H1 (cell line): Measurements from ENCODE around the gene SHISA8. TPM values are rescaled to one million over a fixed set of nuclear protein-coding genes. Genes with fewer than 3 reads are reported as not detected.

Experiments
- CTCF ChIA-PET: fragments of 300-600 bp; sonication (Branson Sonifier 250); formaldehyde crosslinking; loops from one replicate; lab custom pipeline; 2021; ENCODE audit not compliant: partially characterized antibody; lab: Charles Lee
- POLR2A ChIA-PET: fragments of 300-600 bp; sonication (Branson Sonifier 250); formaldehyde crosslinking; loops from one replicate; lab custom pipeline; 2021; ENCODE audit warnings: inconsistent platforms; ENCODE audit not compliant: partially characterized antibody; lab: Charles Lee
- DNase-seq, 2 experiments: peaks; one replicate each; pipeline versions ENCODE4 v3.0.0 to v3.0.0-alpha.2; 2010 to 2022; ENCODE audit warnings: low spot score in 2 of 2, low read depth in 1 of 2, mixed read lengths in 1 of 2
- FAIRE-seq: peaks from 2 replicates; lab custom pipeline; 2011; peaks lifted over from hg19 to GRCh38; lab: Jason Lieb, UNC
- H2AFZ ChIP-seq: 2 replicates; pipeline ENCODE4 v1.8.1; 2012; ENCODE audit warnings: low read length, inconsistent platforms
- H2AK5ac ChIP-seq: 2 replicates; pipeline ENCODE4 v1.6.1; 2013; ENCODE audit warnings: low read depth, low read length
- H2BK120ac ChIP-seq: replicated peaks from 2 replicates; pipeline ENCODE3; 2013; ENCODE audit warnings: low read depth, low read length, inconsistent platforms
- H2BK12ac ChIP-seq: 2 replicates; pipeline ENCODE4 v1.6.1; 2013; ENCODE audit warnings: low read depth, low read length
- H2BK15ac ChIP-seq: 2 replicates; pipeline ENCODE4 v1.6.1; 2013; ENCODE audit warnings: low read length
- H2BK20ac ChIP-seq: 2 replicates; pipeline ENCODE4 v1.6.1; 2013; ENCODE audit warnings: low read length
- H2BK5ac ChIP-seq: 2 replicates; pipeline ENCODE4 v1.6.1; 2013; ENCODE audit warnings: low read depth, low read length
- H3K14ac ChIP-seq: 2 replicates; pipeline ENCODE4 v1.6.1; 2013; ENCODE audit warnings: inconsistent platforms; ENCODE audit not compliant: insufficient read length
- H3K18ac ChIP-seq: 2 replicates; pipeline ENCODE4 v1.6.1; 2013; ENCODE audit warnings: low read length; ENCODE audit errors: extremely low read depth
- H3K23ac ChIP-seq: 2 replicates; pipeline ENCODE4 v1.6.1; 2013; ENCODE audit warnings: inconsistent platforms; ENCODE audit not compliant: insufficient read length
- H3K23me2 ChIP-seq: 2 replicates; pipeline ENCODE4 v1.6.1; 2013; ENCODE audit warnings: low read depth, low read length
- H3K27ac ChIP-seq: 2 replicates; pipeline ENCODE4 v1.6.1; 2011; ENCODE audit warnings: low read depth, low read length, inconsistent platforms
- H3K27me3 ChIP-seq, 4 experiments: replicated peaks in 1 of 4; 1 replicate in 1 of 4; 2 replicates in 3 of 4; pipeline versions ENCODE4 v1.6.1 to v1.8.1; 2011 to 2013; ENCODE audit warnings: low read length in 3 of 4, mild to moderate bottlenecking in 3 of 4, inconsistent platforms in 2 of 4, mixed read lengths in 2 of 4, moderate library complexity in 1 of 4; ENCODE audit not compliant: control insufficient read depth in 3 of 4, insufficient read depth in 3 of 4; ENCODE audit errors: extremely low read depth in 1 of 4
- H3K36me3 ChIP-seq, 4 experiments: 2 replicates each; pipeline versions ENCODE4 v1.6.1 to v1.8.1; 2011 to 2013; ENCODE audit warnings: mild to moderate bottlenecking in 4 of 4, low read length in 3 of 4, moderate library complexity in 2 of 4, control low read depth in 1 of 4, inconsistent platforms in 1 of 4; ENCODE audit not compliant: insufficient read depth in 4 of 4, control insufficient read depth in 2 of 4
- H3K4ac ChIP-seq: replicated peaks from 2 replicates; pipeline ENCODE3; 2013; ENCODE audit warnings: low read length, low read depth, mixed read lengths, inconsistent platforms; ENCODE audit not compliant: insufficient read length
- H3K4me1 ChIP-seq, 4 experiments: replicated peaks in 1 of 4; 1 replicate in 1 of 4; 2 replicates in 3 of 4; pipeline versions ENCODE4 v1.6.1 to v1.8.1; 2011 to 2013; ENCODE audit warnings: low read length in 3 of 4, inconsistent platforms in 2 of 4, mixed read lengths in 1 of 4; ENCODE audit not compliant: insufficient read depth in 4 of 4, control insufficient read depth in 3 of 4
- H3K4me2 ChIP-seq, 2 experiments: 2 replicates each; pipeline versions ENCODE4 v1.6.1 to v1.8.1; 2011 to 2013; ENCODE audit warnings: low read depth in 2 of 2, low read length in 2 of 2, control low read depth in 1 of 2, inconsistent platforms in 1 of 2, mild to moderate bottlenecking in 1 of 2; ENCODE audit not compliant: insufficient read depth in 1 of 2
- H3K4me3 ChIP-seq, 4 experiments: fragments of 200-600, 300-600 bp in 1 of 4; sonication (generic), shearing (Covaris generic), sonication (Bioruptor Twin) in 1 of 4; 2 replicates each; pipeline versions ENCODE4 v1.5.1 to v1.8.1; 2011 to 2016; ENCODE audit warnings: low read length in 4 of 4, low read depth in 3 of 4, control low read depth in 2 of 4, inconsistent platforms in 2 of 4, mild to moderate bottlenecking in 2 of 4, mixed read lengths in 1 of 4, moderate library complexity in 1 of 4; ENCODE audit not compliant: insufficient read depth in 2 of 4; ENCODE audit errors: extremely low read depth in 1 of 4
- H3K56ac ChIP-seq: replicated peaks from 2 replicates; pipeline ENCODE3; 2013; ENCODE audit warnings: low read depth, mild to moderate bottlenecking, mixed read lengths, low read length, inconsistent platforms; ENCODE audit not compliant: insufficient read length
- H3K79me1 ChIP-seq: 2 replicates; pipeline ENCODE4 v1.6.1; 2013; ENCODE audit warnings: low read depth, low read length, control low read depth
- H3K79me2 ChIP-seq, 2 experiments: 2 replicates each; pipeline versions ENCODE4 v1.6.1 to v1.8.1; 2012 to 2013; ENCODE audit warnings: low read length in 2 of 2, mild to moderate bottlenecking in 2 of 2, inconsistent platforms in 1 of 2; ENCODE audit not compliant: insufficient read depth in 2 of 2, control insufficient read depth in 1 of 2
- H3K9ac ChIP-seq, 4 experiments: replicated peaks in 1 of 4; 1 replicate in 1 of 4; 2 replicates in 3 of 4; pipeline versions ENCODE4 v1.6.1 to v1.8.1; 2011 to 2013; ENCODE audit warnings: low read depth in 3 of 4, low read length in 3 of 4, control low read depth in 2 of 4, mild to moderate bottlenecking in 2 of 4, moderate library complexity in 2 of 4, inconsistent platforms in 1 of 4; ENCODE audit errors: extremely low read depth in 1 of 4
- H3K9me3 ChIP-seq, 2 experiments: 2 replicates each; pipeline versions ENCODE4 v1.6.1 to v1.8.1; 2012 to 2013; ENCODE audit warnings: mild to moderate bottlenecking in 2 of 2, moderate library complexity in 2 of 2, control low read depth in 1 of 2, inconsistent platforms in 1 of 2, low read depth in 1 of 2, low read length in 1 of 2, mixed read lengths in 1 of 2; ENCODE audit not compliant: insufficient read depth in 2 of 2
- H4K20me1 ChIP-seq, 2 experiments: replicated peaks in 1 of 2; 2 replicates each; pipeline versions ENCODE3 to v1.8.1; 2011 to 2013; ENCODE audit warnings: inconsistent platforms in 2 of 2, low read length in 2 of 2, mild to moderate bottlenecking in 1 of 2; ENCODE audit not compliant: insufficient read depth in 2 of 2, control insufficient read depth in 1 of 2
- H4K5ac ChIP-seq: 2 replicates; pipeline ENCODE4 v1.6.1; 2013; ENCODE audit warnings: low read length, low read depth, mixed read lengths, inconsistent platforms; ENCODE audit not compliant: insufficient read length
- H4K8ac ChIP-seq: 2 replicates; pipeline ENCODE4 v1.8.0; 2013; ENCODE audit warnings: mild to moderate bottlenecking, moderate library complexity, low read length, inconsistent platforms; ENCODE audit not compliant: insufficient read depth; ENCODE audit errors: extremely low read depth
- H4K91ac ChIP-seq: replicated peaks from 2 replicates; pipeline ENCODE3; 2013; ENCODE audit warnings: low read length, mixed read lengths, inconsistent platforms; ENCODE audit not compliant: insufficient read length
- BCL11A ChIP-seq, 2 experiments: IDR thresholded peaks; one replicate each; pipeline ENCODE4 v1.6.1; 2011; ENCODE audit warnings: low read depth in 2 of 2, low read length in 2 of 2, mild to moderate bottlenecking in 2 of 2
- CHD1 ChIP-seq: IDR thresholded peaks from 2 replicates; pipeline ENCODE4 v1.6.1; 2012; ENCODE audit warnings: low read depth, low read length, improper control_type of control experiment
- CTBP2 ChIP-seq: IDR thresholded peaks from 2 replicates; pipeline ENCODE4 v1.7.0; 2011; ENCODE audit warnings: borderline replicate concordance, mild to moderate bottlenecking, moderate library complexity, mixed read lengths, low read length; ENCODE audit not compliant: insufficient read depth, insufficient read length
- E2F6 ChIP-seq: IDR thresholded peaks from 2 replicates; pipeline ENCODE4 v1.6.1; 2012; ENCODE audit warnings: inconsistent platforms
- JUN ChIP-seq: IDR thresholded peaks from 2 replicates; pipeline ENCODE4 v1.6.1; 2011; ENCODE audit warnings: low read depth, mild to moderate bottlenecking, improper control_type of control experiment, low read length
- JUND ChIP-seq: IDR thresholded peaks from 2 replicates; pipeline ENCODE4 v1.6.1; 2011; ENCODE audit warnings: mild to moderate bottlenecking, improper control_type of control experiment, low read length
- KDM4A ChIP-seq: IDR thresholded peaks from one replicate; pipeline ENCODE4 v1.7.1; 2012; ENCODE audit warnings: low read depth, mild to moderate bottlenecking, moderate library complexity, low read length, inconsistent platforms; ENCODE audit not compliant: severe bottlenecking
- POLR2A ChIP-seq, 2 experiments: IDR thresholded peaks; 1 replicate in 1 of 2; 2 replicates in 1 of 2; pipeline ENCODE4 v1.6.1; 2011; ENCODE audit warnings: low read depth in 2 of 2, low read length in 2 of 2, mild to moderate bottlenecking in 2 of 2; ENCODE audit errors: control extremely low read depth in 1 of 2
- RBBP5 ChIP-seq: IDR thresholded peaks from 2 replicates; pipeline ENCODE4 v1.7.1; 2012; ENCODE audit warnings: low read depth, mild to moderate bottlenecking, inconsistent platforms, low read length, moderate library complexity, borderline replicate concordance
- RFX5 ChIP-seq: IDR thresholded peaks from 2 replicates; pipeline ENCODE4 v1.6.1; 2011; ENCODE audit warnings: low read depth, low read length, improper control_type of control experiment, borderline replicate concordance
- RNF2 ChIP-seq: fragments of 200-900, 300-1000 bp; sonication (generic); IDR thresholded peaks from 2 replicates; pipeline ENCODE4 v1.7.1; 2016; ENCODE audit warnings: borderline replicate concordance, low read depth, mild to moderate bottlenecking, antibody characterized with exemption, low read length; ENCODE audit not compliant: poor library complexity, severe bottlenecking; ENCODE audit errors: missing control alignments
- SP2 ChIP-seq: IDR thresholded peaks from 2 replicates; pipeline ENCODE4 v1.6.1; 2012; ENCODE audit warnings: mild to moderate bottlenecking, low read length, inconsistent platforms
- SP4 ChIP-seq: IDR thresholded peaks from 2 replicates; pipeline ENCODE4 v1.6.1; 2012; ENCODE audit warnings: low read length, inconsistent platforms
- SUZ12 ChIP-seq: fragments of 200-600 bp; sonication (generic); IDR thresholded peaks from 2 replicates; pipeline ENCODE4 v1.6.1; 2012; ENCODE audit warnings: mild to moderate bottlenecking, inconsistent platforms, low read length, moderate library complexity, mixed read lengths
- TEAD4 ChIP-seq: IDR thresholded peaks from 2 replicates; pipeline ENCODE4 v1.6.1; 2012; ENCODE audit warnings: low read depth, low read length, inconsistent platforms, mixed read lengths
- polyA plus RNA-seq, 7 experiments: library from polyadenylated mRNA; depleted of rRNA in 3 of 7; stranded (reverse) in 5 of 7; unstranded in 2 of 7; fragments of >200 nt in 5 of 7; fragments of 200-250 nt in 2 of 7; gene quantifications; 1 replicate in 5 of 7; 2 replicates in 1 of 7; 4 replicates in 1 of 7; pipeline versions ENCODE4 v1.2.1 to v1.2.3, GENCODE V29; 2011 to 2013; ENCODE audit warnings: missing spikeins in 2 of 7, mixed read lengths in 2 of 7
- total RNA-seq: library from RNA; stranded (reverse); fragmentation: NEBNext Ultra II Directional; extraction: Animal tissue kit (Norgen Biotek cat#: 25700); gene quantifications from 2 replicates; pipeline ENCODE4 v1.2.1, GENCODE V29; 2021

Gene SHISA8
- total and polyA plus RNA-seq, 2 of the 8 experiments (the other 6 are each of a cell fraction or from before 2014, with no cell fraction given) = 0.14 to 0.89 TPM

DNA sequence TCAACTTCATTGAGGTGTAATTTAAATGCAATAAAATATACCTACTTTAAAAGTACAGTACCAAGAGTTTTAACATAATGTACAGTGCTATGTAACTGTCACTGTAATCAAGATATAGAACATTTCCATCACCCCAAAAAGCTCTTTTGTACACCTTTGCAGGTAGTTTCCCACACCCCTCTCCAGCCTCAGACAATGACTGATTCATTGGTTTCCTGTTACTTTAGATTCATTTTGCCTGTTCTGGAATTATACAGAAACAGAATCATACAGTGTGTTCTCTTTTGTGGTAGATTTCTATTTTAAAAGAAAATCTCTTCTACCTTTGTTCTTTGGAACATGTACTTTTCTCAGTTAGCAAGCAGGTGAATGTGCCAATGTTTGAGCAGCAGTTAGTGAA is 38.2 kb downstream of the SHISA8 start:
- Histone ChIP-seq H3K79me2 (no peaks in the 10 kb centered on the region), H2BK20ac (no peak overlapping the region), H3K14ac (no peak overlapping the region), H2BK5ac (no peak overlapping the region), H3K27me3 (no peaks in the 10 kb centered on the region), H3K4ac (no peak overlapping the region), H2AFZ (no peak overlapping the region), H2BK12ac (no peak overlapping the region), H2AK5ac (no peak overlapping the region), H3K23ac (no peak overlapping the region), H3K4me3 (no peak overlapping the region), H3K4me2 (no peak overlapping the region), H3K79me1 (no peaks in the 10 kb centered on the region; the same call in 1 of the 2 replicates), H4K91ac (no peak overlapping the region), H3K23me2 (no peaks in the 10 kb centered on the region), H4K5ac (no peak overlapping the region), H4K20me1 (peaks cover 2 to 3% of the 10 kb centered on the region in 2 experiments), H3K27ac (no peak overlapping the region), H4K8ac (no peak overlapping the region), H3K56ac (no peak overlapping the region), H3K4me1 (no peaks in the 10 kb centered on the region), H2BK120ac (no peak overlapping the region), H3K9me3 (no peaks in the 10 kb centered on the region), H3K36me3 (peaks cover 39 to 84% (median 69%) of the 10 kb centered on the region in 4 experiments), H3K18ac (no peak overlapping the region), H2BK15ac (no peak overlapping the region), H3K9ac (no peak overlapping the region)
- no peak for FAIRE-seq
- CTCF ChIA-PET = no interaction called here
- POLR2A ChIA-PET = interaction anchor here (1.0 kb wide), 1 partner anchor 10 kb away, joined by 4 read pairs; no protein-coding TSS in a partner anchor
- no peak for DNase-seq
- no peak for TF ChIP-seq RFX5
- no peak for TF ChIP-seq JUND
- no peak for TF ChIP-seq SP2
- no peak for TF ChIP-seq KDM4A
- TF ChIP-seq JUN = no peak
- TF ChIP-seq SUZ12 = no peak
- TF ChIP-seq POLR2A (IDR thresholded peaks at IDR 0.05; ENCODE audit: control extremely low read depth in 1 of 2, low read depth in 2 of 2, low read length in 2 of 2) = no peak
- TF ChIP-seq TEAD4 = no peak
- no peak for TF ChIP-seq CTBP2
- no peak for TF ChIP-seq RBBP5
- TF ChIP-seq SP4 = no peak
- TF ChIP-seq CHD1 = no peak
- TF ChIP-seq BCL11A (IDR thresholded peaks at IDR 0.05; ENCODE audit: low read depth in 2 of 2, low read length in 2 of 2) = no peak
- TF ChIP-seq E2F6 = no peak
- no peak for TF ChIP-seq RNF2
